Measurements from ENCODE around the gene AKAP5. TPM values are rescaled to one million over a fixed set of nuclear protein-coding genes. Genes with fewer than 3 reads are reported as not detected.

The AKAP5 gene, protein sequence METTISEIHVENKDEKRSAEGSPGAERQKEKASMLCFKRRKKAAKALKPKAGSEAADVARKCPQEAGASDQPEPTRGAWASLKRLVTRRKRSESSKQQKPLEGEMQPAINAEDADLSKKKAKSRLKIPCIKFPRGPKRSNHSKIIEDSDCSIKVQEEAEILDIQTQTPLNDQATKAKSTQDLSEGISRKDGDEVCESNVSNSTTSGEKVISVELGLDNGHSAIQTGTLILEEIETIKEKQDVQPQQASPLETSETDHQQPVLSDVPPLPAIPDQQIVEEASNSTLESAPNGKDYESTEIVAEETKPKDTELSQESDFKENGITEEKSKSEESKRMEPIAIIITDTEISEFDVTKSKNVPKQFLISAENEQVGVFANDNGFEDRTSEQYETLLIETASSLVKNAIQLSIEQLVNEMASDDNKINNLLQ
- total RNA-seq (2013), result 0.04 TPM
- polyA plus RNA-seq (not detected), polyA minus RNA-seq (not detected in 2 replicates), total RNA-seq (0 to 3.8 (median 0.26) reads per million in 11 experiments)

DNA sequence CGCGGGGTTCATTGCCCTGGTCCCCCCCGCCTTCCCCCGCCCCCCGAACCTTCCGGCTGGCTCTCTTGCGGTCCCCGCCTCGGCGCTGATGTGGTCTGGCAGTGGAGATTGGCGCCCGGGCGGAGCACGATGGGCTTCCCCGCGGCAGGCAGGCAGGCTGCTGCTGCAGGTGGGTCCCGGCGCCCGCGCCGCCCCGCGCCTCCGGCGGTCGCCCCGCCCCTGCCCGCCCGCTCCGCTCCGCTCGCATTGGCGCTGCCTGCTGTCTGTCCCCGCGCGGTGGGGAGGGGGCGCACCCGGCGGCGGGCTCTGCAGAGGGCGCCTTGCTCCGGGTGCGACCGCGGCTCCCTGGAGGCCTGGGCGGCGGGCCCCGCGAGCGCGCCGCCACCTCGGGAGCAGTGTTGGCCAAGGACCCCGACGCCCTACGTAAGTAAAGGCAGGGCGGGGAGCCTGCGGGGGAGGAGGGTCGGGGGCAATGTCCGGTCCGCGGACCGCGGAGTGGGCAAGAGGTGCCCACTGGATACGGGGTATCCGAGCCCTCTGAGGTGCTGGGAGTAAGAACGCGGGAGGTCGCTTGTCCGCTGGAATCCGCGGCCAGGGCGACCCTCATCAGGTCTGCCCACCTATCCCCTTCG is at the start of gene AKAP5:
Gene AKAP5 (plus strand): TSS at position 309 of the 632 bp plus-strand sequence. CDS start 2,896 bp downstream, outside the sequence.
- intact Hi-C loops (cut with micrococcal nuclease), result no loop called here
- Mint-ChIP-seq H3K36me3 (peaks cover 15 to 23% of the 10 kb centered on the region in 2 donors), H3K4me1 (peaks cover 20% of the 10 kb centered on the region), H3K27me3 (ENCODE audit: low read depth in 3 of 3) (peaks cover 24 to 38% (median 31%) of the 10 kb centered on the region in 3 donors), H3K9me3 (peaks cover 0 to 8% (median 2%) of the 10 kb centered on the region in 7 donors), H3K4me3 (peak within 1 kb of the TSS; percentile 74 to 96), H3K27ac (no peak within 1 kb of the TSS)
- H3K4me2 ChIP-seq (replicated peaks; ENCODE audit: extremely low read depth, low read length, poor library complexity, severe bottlenecking), result peak within 1 kb of the TSS; percentile 76
- H2AFZ ChIP-seq (ENCODE audit: insufficient read depth, low read depth, low read length, poor library complexity, severe bottlenecking), result peak within 1 kb of the TSS; percentile 46
- TF ChIP-seq, protein P1, sequence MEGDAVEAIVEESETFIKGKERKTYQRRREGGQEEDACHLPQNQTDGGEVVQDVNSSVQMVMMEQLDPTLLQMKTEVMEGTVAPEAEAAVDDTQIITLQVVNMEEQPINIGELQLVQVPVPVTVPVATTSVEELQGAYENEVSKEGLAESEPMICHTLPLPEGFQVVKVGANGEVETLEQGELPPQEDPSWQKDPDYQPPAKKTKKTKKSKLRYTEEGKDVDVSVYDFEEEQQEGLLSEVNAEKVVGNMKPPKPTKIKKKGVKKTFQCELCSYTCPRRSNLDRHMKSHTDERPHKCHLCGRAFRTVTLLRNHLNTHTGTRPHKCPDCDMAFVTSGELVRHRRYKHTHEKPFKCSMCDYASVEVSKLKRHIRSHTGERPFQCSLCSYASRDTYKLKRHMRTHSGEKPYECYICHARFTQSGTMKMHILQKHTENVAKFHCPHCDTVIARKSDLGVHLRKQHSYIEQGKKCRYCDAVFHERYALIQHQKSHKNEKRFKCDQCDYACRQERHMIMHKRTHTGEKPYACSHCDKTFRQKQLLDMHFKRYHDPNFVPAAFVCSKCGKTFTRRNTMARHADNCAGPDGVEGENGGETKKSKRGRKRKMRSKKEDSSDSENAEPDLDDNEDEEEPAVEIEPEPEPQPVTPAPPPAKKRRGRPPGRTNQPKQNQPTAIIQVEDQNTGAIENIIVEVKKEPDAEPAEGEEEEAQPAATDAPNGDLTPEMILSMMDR (IDR thresholded peaks at IDR 0.05), result no peak
- peaks cover 0 to 5% of the 10 kb centered on the region in 2 donors for H3K36me3 ChIP-seq (replicated peaks in 1 of 2; ENCODE audit: control insufficient read depth in 1 of 2, insufficient read depth in 2 of 2, low read length in 2 of 2)
- H3K9me3 ChIP-seq (replicated peaks in 1 of 2; ENCODE audit: control insufficient read depth in 1 of 2, insufficient read depth in 1 of 2, low read length in 2 of 2), result no peaks in the 10 kb centered on the region
- no peaks in the 10 kb centered on the region for H3K79me2 ChIP-seq (ENCODE audit: insufficient read depth, low read length)
- H3K9ac ChIP-seq (ENCODE audit: insufficient read depth, low read length, poor library complexity, severe bottlenecking), result peak within 1 kb of the TSS; percentile 41
- peak within 1 kb of the TSS; percentile 6 to 66 (median 14) for H3K4me3 ChIP-seq (replicated peaks in 1 of 3; ENCODE audit: low read depth in 2 of 3, low read length in 3 of 3)
- WGBS (ENCODE audit: insufficient coverage), result under 1% methylated on average over 68 of the region's 74 CpGs
- H3K27ac ChIP-seq (ENCODE audit: low read depth in 1 of 2, low read length in 2 of 2), result no peak within 1 kb of the TSS
- H4K20me1 ChIP-seq (ENCODE audit: insufficient read depth, low read length), result no peaks in the 10 kb centered on the region
- peaks cover 30 to 35% of the 10 kb centered on the region in 2 donors for H3K27me3 ChIP-seq (ENCODE audit: control insufficient read depth in 2 of 2, insufficient read depth in 2 of 2, low read length in 2 of 2)
- peak in 1 of 3 donors; percentile 7 for DNase-seq
- H3K4me1 ChIP-seq (ENCODE audit: control insufficient read depth in 1 of 2, insufficient read depth in 2 of 2, low read length in 2 of 2), result peaks cover 17% of the 10 kb centered on the region in 2 donors

DNA sequence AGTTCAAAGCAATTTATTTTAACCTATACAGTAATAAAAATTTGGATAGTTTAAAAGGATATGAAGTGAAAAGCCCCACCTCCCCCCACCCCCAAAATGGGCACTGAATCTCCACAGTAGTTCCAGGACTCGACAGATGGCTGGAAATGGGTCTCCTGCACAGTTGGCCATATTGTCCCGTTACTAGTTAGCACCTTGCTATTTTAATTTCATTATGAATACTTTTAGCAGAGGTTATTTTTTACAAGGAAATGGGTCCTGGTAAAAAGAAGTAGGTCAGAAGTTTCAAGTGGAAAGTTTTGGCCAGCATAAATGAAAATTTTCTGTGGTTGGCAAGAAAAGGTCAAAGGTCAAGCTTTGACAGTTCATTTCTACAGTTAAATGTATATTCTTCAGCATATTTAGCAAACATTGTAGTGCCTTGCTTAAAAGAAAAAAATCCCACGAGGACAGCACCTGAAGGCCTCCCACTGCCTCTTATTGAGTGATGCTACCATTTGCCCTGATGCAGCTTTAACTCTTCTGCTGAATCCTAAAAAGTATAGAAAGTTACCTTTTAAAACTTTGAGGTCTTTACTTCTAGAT is 48.9 kb upstream of the AKAP5 start:
- no peak overlapping the region for H3K9ac ChIP-seq (ENCODE audit: insufficient read depth, low read length, poor library complexity, severe bottlenecking)
- WGBS (ENCODE audit: insufficient coverage), result 100% methylated on average over 1 of the region's 3 CpGs
- Mint-ChIP-seq H3K36me3 (peaks cover 77 to 82% of the 10 kb centered on the region in 2 donors), H3K27ac (peak overlapping the region in 1 of 7 donors; percentile 8), H3K4me3 (no peak overlapping the region), H3K9me3 (no peaks in the 10 kb centered on the region), H3K27me3 (ENCODE audit: low read depth in 3 of 3) (peaks cover 0 to 2% (median 0%) of the 10 kb centered on the region in 3 donors), H3K4me1 (no peaks in the 10 kb centered on the region)
- no peak overlapping the region for H3K27ac ChIP-seq (ENCODE audit: low read depth in 1 of 2, low read length in 2 of 2)
- H3K9me3 ChIP-seq (replicated peaks in 1 of 2; ENCODE audit: control insufficient read depth in 1 of 2, insufficient read depth in 1 of 2, low read length in 2 of 2), result no peaks in the 10 kb centered on the region
- H4K20me1 ChIP-seq (ENCODE audit: insufficient read depth, low read length), result no peaks in the 10 kb centered on the region
- H3K36me3 ChIP-seq (replicated peaks in 1 of 2; ENCODE audit: control insufficient read depth in 1 of 2, insufficient read depth in 2 of 2, low read length in 2 of 2), result peaks cover 46 to 85% of the 10 kb centered on the region in 2 donors
- H3K4me2 ChIP-seq (replicated peaks; ENCODE audit: extremely low read depth, low read length, poor library complexity, severe bottlenecking), result no peak overlapping the region
- no peaks in the 10 kb centered on the region for H3K79me2 ChIP-seq (ENCODE audit: insufficient read depth, low read length)
- no peaks in the 10 kb centered on the region for H3K27me3 ChIP-seq (ENCODE audit: control insufficient read depth in 2 of 2, insufficient read depth in 2 of 2, low read length in 2 of 2)
- DNase-seq, result no peak
- intact Hi-C loops (cut with micrococcal nuclease), result no loop called here
- TF ChIP-seq, protein P1 (IDR thresholded peaks at IDR 0.05), result no peak
- H3K4me3 ChIP-seq (replicated peaks in 1 of 3; ENCODE audit: low read depth in 2 of 3, low read length in 3 of 3), result no peak overlapping the region
- H3K4me1 ChIP-seq (ENCODE audit: control insufficient read depth in 1 of 2, insufficient read depth in 2 of 2, low read length in 2 of 2), result no peaks in the 10 kb centered on the region
- H2AFZ ChIP-seq (ENCODE audit: insufficient read depth, low read depth, low read length, poor library complexity, severe bottlenecking), result no peak overlapping the region
